Mesenchymal stem cell (in vitro differentiated cells and primary cell): ENCODE data around the gene ACY1.
A peak's percentile ranks its signal among the peaks of the same experiment; 100 is the strongest.

ENCODE experiments used
- DNase-seq: peaks from one replicate; pipeline ENCODE4 v3.0.0-alpha.2; 2013
- H2AFZ ChIP-seq: one replicate; pipeline ENCODE4 v1.6.1; 2013; ENCODE audit warnings: low read depth, mild to moderate bottlenecking, control low read depth, inconsistent platforms, low read length, moderate library complexity
- H2AK5ac ChIP-seq: 2 replicates; pipeline ENCODE4 v1.6.1; 2013; ENCODE audit warnings: low read length, moderate library complexity, mild to moderate bottlenecking, inconsistent platforms; ENCODE audit not compliant: severe bottlenecking
- H2BK120ac ChIP-seq: one replicate; pipeline ENCODE4 v1.6.1; 2013; ENCODE audit warnings: low read depth, mild to moderate bottlenecking, inconsistent platforms, low read length, moderate library complexity
- H2BK12ac ChIP-seq, 2 experiments: one replicate each; pipeline ENCODE4 v1.6.1; 2013; ENCODE audit warnings: inconsistent platforms in 2 of 2, low read length in 2 of 2, mild to moderate bottlenecking in 2 of 2, moderate library complexity in 2 of 2, control low read depth in 1 of 2
- H2BK15ac ChIP-seq: one replicate; pipeline ENCODE4 v1.6.1; 2013; ENCODE audit warnings: mild to moderate bottlenecking, low read depth, inconsistent platforms; ENCODE audit not compliant: poor library complexity, severe bottlenecking
- H2BK5ac ChIP-seq: 2 replicates; pipeline ENCODE4 v1.6.1; 2013; ENCODE audit warnings: low read depth, mild to moderate bottlenecking, low read length, control low read depth, inconsistent platforms; ENCODE audit not compliant: poor library complexity, severe bottlenecking
- H3K14ac ChIP-seq, 2 experiments: one replicate each; pipeline ENCODE4 v1.6.1; 2013; ENCODE audit warnings: inconsistent platforms in 2 of 2, low read length in 2 of 2, control low read depth in 1 of 2, mild to moderate bottlenecking in 1 of 2, moderate library complexity in 1 of 2
- H3K18ac ChIP-seq, 2 experiments: one replicate each; pipeline ENCODE4 v1.6.1; 2013; ENCODE audit warnings: inconsistent platforms in 2 of 2, low read length in 2 of 2, control low read depth in 1 of 2, low read depth in 1 of 2, mild to moderate bottlenecking in 1 of 2
- H3K23ac ChIP-seq, 2 experiments: one replicate each; pipeline ENCODE4 v1.6.1; 2013; ENCODE audit warnings: inconsistent platforms in 2 of 2, low read length in 2 of 2, mild to moderate bottlenecking in 2 of 2, moderate library complexity in 2 of 2, control low read depth in 1 of 2
- H3K27ac ChIP-seq: 2 replicates; pipeline ENCODE4 v1.5.1; 2013; ENCODE audit warnings: mild to moderate bottlenecking, moderate library complexity, low read length, control low read depth, inconsistent platforms; ENCODE audit not compliant: poor library complexity, severe bottlenecking
- H3K27me3 ChIP-seq, 2 experiments: 2 replicates each; pipeline versions ENCODE4 v1.6.1 to v1.7.0; 2013; ENCODE audit warnings: low read length in 2 of 2, mild to moderate bottlenecking in 2 of 2, moderate library complexity in 2 of 2, control low read depth in 1 of 2, inconsistent platforms in 1 of 2; ENCODE audit not compliant: control insufficient read depth in 1 of 2, insufficient read depth in 1 of 2
- H3K36me3 ChIP-seq, 2 experiments: 2 replicates each; pipeline versions ENCODE4 v1.6.1 to v1.7.0; 2013; ENCODE audit warnings: low read length in 2 of 2, control low read depth in 1 of 2, inconsistent platforms in 1 of 2, low read depth in 1 of 2, mild to moderate bottlenecking in 1 of 2; ENCODE audit not compliant: insufficient read depth in 2 of 2, control insufficient read depth in 1 of 2
- H3K4ac ChIP-seq, 2 experiments: one replicate each; pipeline ENCODE4 v1.6.1; 2013; ENCODE audit warnings: inconsistent platforms in 2 of 2, low read length in 2 of 2, mild to moderate bottlenecking in 2 of 2, moderate library complexity in 2 of 2, control low read depth in 1 of 2, low read depth in 1 of 2
- H3K4me1 ChIP-seq: 2 replicates; pipeline ENCODE4 v1.6.1; 2013; ENCODE audit warnings: low read depth, low read length, control low read depth; ENCODE audit not compliant: control insufficient read depth, insufficient read depth
- H3K4me2 ChIP-seq: 2 replicates; pipeline ENCODE4 v1.6.1; 2013; ENCODE audit warnings: low read length, mild to moderate bottlenecking, inconsistent platforms; ENCODE audit not compliant: poor library complexity, severe bottlenecking
- H3K4me3 ChIP-seq, 2 experiments: 2 replicates each; pipeline versions ENCODE4 v1.5.1 to v1.7.0; 2013; ENCODE audit warnings: low read length in 2 of 2, mild to moderate bottlenecking in 2 of 2, control low read depth in 1 of 2, low read depth in 1 of 2; ENCODE audit not compliant: insufficient read depth in 1 of 2
- H3K79me1 ChIP-seq: replicated peaks from 2 replicates; pipeline ENCODE4 v1.6.1; 2013; ENCODE audit warnings: mild to moderate bottlenecking, control low read depth, low read length, inconsistent platforms; ENCODE audit not compliant: poor library complexity, severe bottlenecking
- H3K9ac ChIP-seq: 2 replicates; pipeline ENCODE4 v1.7.0; 2013; ENCODE audit warnings: mild to moderate bottlenecking, low read length, moderate library complexity
- H3K9me3 ChIP-seq: 2 replicates; pipeline ENCODE4 v1.7.0; 2013; ENCODE audit warnings: mild to moderate bottlenecking, low read length; ENCODE audit not compliant: control insufficient read depth
- H4K8ac ChIP-seq: one replicate; pipeline ENCODE4 v1.6.1; 2013; ENCODE audit warnings: inconsistent platforms, mild to moderate bottlenecking, low read length, moderate library complexity
- H4K91ac ChIP-seq: one replicate; pipeline ENCODE4 v1.6.1; 2013; ENCODE audit warnings: mild to moderate bottlenecking, low read length, inconsistent platforms
- WGBS: methylation state at CpG from one replicate; pipeline ENCODE4 v1.1.7; 2013; ENCODE audit warnings: mixed read lengths; 5-methylcytosine and 5-hydroxymethylcytosine counted together

ACY1 gene

GRCh38 chr3:51940648-51941462 lies 42.5 kb upstream of the ACY1 start:
- no peak overlapping the region for H2BK12ac ChIP-seq
- no peak overlapping the region for H4K91ac ChIP-seq
- H3K79me1 ChIP-seq: peaks cover 31% of the 10 kb centered on the region
- DNase-seq: peak; percentile 41
- no peak overlapping the region for H2AK5ac ChIP-seq
- H2BK5ac ChIP-seq: no peak overlapping the region
- no peak overlapping the region for H2BK120ac ChIP-seq
- H3K4me3 ChIP-seq: peak overlapping the region; percentile 84 to 94
- H3K9me3 ChIP-seq: no peaks in the 10 kb centered on the region
- H3K36me3 ChIP-seq: peaks cover 55% of the 10 kb centered on the region in 2 experiments
- H2BK15ac ChIP-seq: no peak overlapping the region
- peak overlapping the region; percentile 93 for H3K9ac ChIP-seq
- no peak overlapping the region for H2AFZ ChIP-seq
- WGBS: 32% methylated on average over 13 of the region's 13 CpGs
- no peak overlapping the region for H4K8ac ChIP-seq
- H3K23ac ChIP-seq: peak overlapping the region in 1 of 2 experiments; percentile 78
- H3K4me1 ChIP-seq: peaks cover 19% of the 10 kb centered on the region
- no peak overlapping the region for H3K14ac ChIP-seq
- H3K27me3 ChIP-seq: no peaks in the 10 kb centered on the region
- no peak overlapping the region for H3K27ac ChIP-seq
- H3K4me2 ChIP-seq: peak overlapping the region; percentile 96
- no peak overlapping the region for H3K18ac ChIP-seq
- no peak overlapping the region for H3K4ac ChIP-seq

- Histone ChIP-seq H2BK120ac (no peak overlapping the region), H3K23ac (peak overlapping the region in 1 of 2 experiments; percentile 78), H2AFZ (no peak overlapping the region), H2AK5ac (no peak overlapping the region), H3K27ac (no peak overlapping the region), H4K91ac (no peak overlapping the region), H3K4me2 (peak overlapping the region; percentile 96), H3K4ac (no peak overlapping the region), H3K79me1 (peaks cover 31% of the 10 kb centered on the region), H3K18ac (peak overlapping the region in 1 of 2 experiments; percentile 4), H2BK5ac (no peak overlapping the region), H2BK15ac (no peak overlapping the region), H3K36me3 (peaks cover 53 to 55% of the 10 kb centered on the region in 2 experiments), H3K4me1 (peaks cover 19% of the 10 kb centered on the region), H3K4me3 (peak overlapping the region; percentile 84 to 94), H3K27me3 (no peaks in the 10 kb centered on the region), H4K8ac (no peak overlapping the region), H3K14ac (no peak overlapping the region), H3K9me3 (no peaks in the 10 kb centered on the region), H3K9ac (peak overlapping the region; percentile 93), H2BK12ac (no peak overlapping the region)
- DNase-seq: no peak
- WGBS: under 1% methylated on average over 19 of the region's 20 CpGs
Observed at GRCh38 chr3:51941463-51941797, 41.9 kb upstream of the ACY1 start.

- peak within 1 kb of the TSS; percentile 96 for H3K4me2 ChIP-seq
- peak within 1 kb of the TSS; percentile 50 for H2BK15ac ChIP-seq
- peak within 1 kb of the TSS; percentile 73 to 97 for H3K4ac ChIP-seq
- peak within 1 kb of the TSS; percentile 66 for H3K27ac ChIP-seq
- peak within 1 kb of the TSS in 1 of 2 experiments; percentile 78 for H3K23ac ChIP-seq
- peak within 1 kb of the TSS; percentile 97 for H3K9ac ChIP-seq
- H3K79me1 ChIP-seq: peaks cover 30% of the 10 kb centered on the region
- H3K4me3 ChIP-seq: peak within 1 kb of the TSS; percentile 84 to 94
- H2AK5ac ChIP-seq: peak within 1 kb of the TSS; percentile 54
- H2AFZ ChIP-seq: peak within 1 kb of the TSS; percentile 99
- H3K4me1 ChIP-seq: peaks cover 19% of the 10 kb centered on the region
- H3K9me3 ChIP-seq: no peaks in the 10 kb centered on the region
- peaks cover 47 to 55% of the 10 kb centered on the region in 2 experiments for H3K36me3 ChIP-seq
- peak within 1 kb of the TSS; percentile 95 for H4K8ac ChIP-seq
- peak within 1 kb of the TSS; percentile 9 for H2BK120ac ChIP-seq
- WGBS: 6% methylated on average over 67 of the region's 67 CpGs
- peak within 1 kb of the TSS; percentile 83 for H4K91ac ChIP-seq
- peak within 1 kb of the TSS in 1 of 2 experiments; percentile 70 for H2BK12ac ChIP-seq
- no peaks in the 10 kb centered on the region for H3K27me3 ChIP-seq
- H3K14ac ChIP-seq: peak within 1 kb of the TSS in 1 of 2 experiments; percentile 87
- no peak within 1 kb of the TSS for H2BK5ac ChIP-seq
- DNase-seq: peak; percentile 100
- H3K18ac ChIP-seq: peak within 1 kb of the TSS; percentile 88 to 93
Observed at GRCh38 chr3:51941798-51942602, 41.3 kb upstream of the ACY1 start, which contains the start of the genes PARP3 and RRP9. TSS of gene PARP3 (plus strand) at chr3:51942363. CDS start at chr3:51943356, 993 bp downstream. TSS of gene RRP9 (minus strand) at chr3:51941904. CDS start at chr3:51941867, 37 bp downstream.
